GM18873 (cell line): ENCODE data around the gene PARD6G.
"Not testable (repeated sequence)": the region's sequence is repeated elsewhere in the genome, so short reads cannot be mapped to it uniquely, and the experiment has no call there.

Experiments used
- ATAC-seq: cut with Tn5 transposase; IDR thresholded peaks from one replicate; pipeline ENCODE4 v1.9.1; 2021; ENCODE audit warnings: mild to moderate bottlenecking, moderate library complexity, moderate number of reproducible peaks; ENCODE audit not compliant: unreplicated experiment, low FRiP score

PARD6G gene

GRCh38 chr18:80176334-80177073 is 70.8 kb downstream of the PARD6G start:
- no peak for ATAC-seq

GRCh38 chr18:80175451-80176204 is 71.7 kb downstream of the PARD6G start:
- ATAC-seq, result no peak

GRCh38 chr18:80173060-80173459 is 74.3 kb downstream of the PARD6G start:
- ATAC-seq, result no peak

- ATAC-seq, result no peak
These were observed 75.3 kb downstream of the PARD6G start for GRCh38 chr18:80172056-80172455.

- no peak for ATAC-seq
These were observed 76.1 kb downstream of the PARD6G start for GRCh38 chr18:80171054-80171872.

- ATAC-seq, result no peak
These were observed 76.8 kb downstream of the PARD6G start for GRCh38 chr18:80170395-80171053.

- ATAC-seq, result no peak
These were observed 77.7 kb downstream of the PARD6G start for GRCh38 chr18:80169607-80170006.

GRCh38 chr18:80168982-80169381 is 78.3 kb downstream of the PARD6G start:
- no peak for ATAC-seq

- ATAC-seq, result no peak
These were observed 79.0 kb downstream of the PARD6G start for GRCh38 chr18:80168346-80168745.

- ATAC-seq, result no peak
These were observed 79.4 kb downstream of the PARD6G start for GRCh38 chr18:80167931-80168330.

- no peak for ATAC-seq
These were observed 80.0 kb downstream of the PARD6G start for GRCh38 chr18:80167331-80167730.

GRCh38 chr18:80166725-80167124 is 80.6 kb downstream of the PARD6G start:
- no peak for ATAC-seq

GRCh38 chr18:80166240-80166639 is 81.1 kb downstream of the PARD6G start:
- ATAC-seq, result no peak

GRCh38 chr18:80164727-80165355 is 82.5 kb downstream of the PARD6G start:
- not testable (repeated sequence) for ATAC-seq

GRCh38 chr18:80163183-80163582 is 84.1 kb downstream of the PARD6G start:
- ATAC-seq, result no peak

- ATAC-seq, result no peak
These were observed 85.4 kb downstream of the PARD6G start for GRCh38 chr18:80161781-80162417.

- no peak for ATAC-seq
These were observed 87.3 kb downstream of the PARD6G start for GRCh38 chr18:80159713-80160636.

GRCh38 chr18:80158365-80158764 is 88.9 kb downstream of the PARD6G start:
- ATAC-seq, result no peak
